Psoas muscle (tissue), 8 donors: ENCODE data around the gene CFAP65. TPM values are rescaled to one million over a fixed set of nuclear protein-coding genes. Genes with fewer than 3 reads are reported as not detected.

Experiments used
- ATAC-seq, 4 donors: fragments of 200-7000 bp; cut with Tn5 transposase; one replicate each; pipeline ENCODE4 v1.9.1; 2020; ENCODE audit warnings: moderate library complexity in 3 of 4, mild to moderate bottlenecking in 2 of 4
- DNase-seq, 2 donors: peaks; one replicate each; pipeline ENCODE4 v3.0.0-alpha.2; 2020
- H3K27ac ChIP-seq: fragments of 200-600 bp; one replicate; pipeline ENCODE4 v1.8.0; 2022
- H3K27me3 ChIP-seq, 3 donors: fragments of 200-600 bp in 1 of 3; one replicate each; pipeline versions ENCODE4 v1.6.1 to v1.8.0; 2013 to 2022; ENCODE audit warnings: low read length in 2 of 3, mild to moderate bottlenecking in 2 of 3, moderate library complexity in 1 of 3; ENCODE audit not compliant: insufficient read depth in 3 of 3
- H3K36me3 ChIP-seq, 2 donors: fragments of 200-600 bp in 1 of 2; one replicate each; pipeline versions ENCODE4 v1.6.1 to v1.8.0; 2013 to 2022; ENCODE audit warnings: low read depth in 1 of 2, mild to moderate bottlenecking in 1 of 2, moderate library complexity in 1 of 2; ENCODE audit not compliant: insufficient read depth in 1 of 2
- H3K4me1 ChIP-seq: fragments of 200-600 bp; one replicate; pipeline ENCODE4 v1.8.0; 2022
- H3K4me3 ChIP-seq: fragments of 200-600 bp; one replicate; pipeline ENCODE4 v1.8.0; 2022; ENCODE audit warnings: mild to moderate bottlenecking
- H3K9me3 ChIP-seq: fragments of 200-600 bp; one replicate; pipeline ENCODE4 v1.8.0; 2022
- CTCF ChIP-seq: fragments of 200-600 bp; IDR thresholded peaks from one replicate; pipeline ENCODE4 v1.8.0; 2022; ENCODE audit warnings: antibody characterized with exemption
- WGBS, 3 donors: extraction: QIAGEN DNeasy Blood & Tissue Kit; methylation state at CpG; one replicate each; pipeline versions ENCODE4 v1.1.6 to v1.1.7; 2013; 5-methylcytosine and 5-hydroxymethylcytosine counted together
- intact Hi-C, 2 donors: fragments of 100-400 bp; cut with DNase I; formaldehyde crosslinking; loops; one replicate each; pipeline versions ENCODE4 v1.11.0 to v1.14.2; 2022
- polyA plus RNA-seq, 3 donors: library from polyadenylated mRNA; stranded (reverse); fragments of 200-250 nt; gene quantifications; one replicate each; pipeline ENCODE4 v1.2.3, GENCODE V29; 2013
- total RNA-seq, 4 donors: library from RNA; stranded (reverse); fragmentation: NEBNext Ultra II Directional in 2 of 4; extraction: Animal tissue kit (Norgen Biotek cat#: 25700) in 2 of 4; gene quantifications; one replicate each; pipeline versions ENCODE4 v1.2.1 to v1.2.4, GENCODE V29; 2021 to 2023
- donor health status: healthy with polysubstance abuse.
- donor health status: DM: no; HTN: no; CAD: no; lungs with moderate emphysema.
- donor health status: Bipolar disorder and iron deficiency.
- donor health status: healthy.
- donor health status: DM: yes; HTN: yes; CAD: no.
- donor health status: DM: no; HTN: no; CAD: no.
- donor health status: DM: no; HTN: no; CAD: no.
- donor health status: DM: yes; HTN: yes; CAD: no.

Gene CFAP65
- total and polyA plus RNA-seq, 7 donors, result not detected

GRCh38 chr2:219081096-219081495 lies 39.8 kb upstream of the CFAP65 start:
- Histone ChIP-seq H3K4me3 (no peak overlapping the region), H3K27ac (no peak overlapping the region), H3K36me3 (peaks cover 3 to 21% of the 10 kb centered on the region in 2 donors), H3K9me3 (no peaks in the 10 kb centered on the region), H3K4me1 (no peaks in the 10 kb centered on the region), H3K27me3 (no peaks in the 10 kb centered on the region)
- intact Hi-C loops, result no loop called here
- WGBS, 3 donors, result 83 to 88% (median 85%) methylated on average over 7 of the region's 7 CpGs
- DNase-seq (no peak), ATAC-seq (no peak)
- no peak for TF ChIP-seq CTCF

GRCh38 chr2:219079417-219079816 lies 38.1 kb upstream of the CFAP65 start:
- H3K27ac ChIP-seq, result no peak overlapping the region
- no peak for TF ChIP-seq CTCF
- ATAC-seq, result no peak
- no peak overlapping the region for H3K4me3 ChIP-seq
- DNase-seq, result no peak
- 92 to 97% (median 95%) methylated on average over 2 of the region's 2 CpGs for WGBS, 3 donors
- H3K36me3 ChIP-seq, result peaks cover 4 to 36% of the 10 kb centered on the region in 2 donors
- no peaks in the 10 kb centered on the region for H3K27me3 ChIP-seq
- intact Hi-C loops, result loop anchor here in 1 of 2 donors (5.0 kb wide), 1 partner anchor 38 kb away; no protein-coding TSS in a partner anchor
- H3K9me3 ChIP-seq, result no peaks in the 10 kb centered on the region
- H3K4me1 ChIP-seq, result no peaks in the 10 kb centered on the region

- Histone ChIP-seq H3K27ac (no peak overlapping the region), H3K27me3 (no peaks in the 10 kb centered on the region), H3K4me3 (no peak overlapping the region), H3K4me1 (no peaks in the 10 kb centered on the region), H3K36me3 (peaks cover 4 to 40% of the 10 kb centered on the region in 2 donors), H3K9me3 (no peaks in the 10 kb centered on the region)
- no peak for DNase-seq
- WGBS, 3 donors, result 94 to 95% (median 95%) methylated on average over 4 of the region's 4 CpGs
- no peak for TF ChIP-seq CTCF
- intact Hi-C loops, result loop anchor here in 1 of 2 donors (5.0 kb wide), 1 partner anchor 38 kb away; no protein-coding TSS in a partner anchor
- ATAC-seq, result no peak
Observed at GRCh38 chr2:219078951-219079350, 37.6 kb upstream of the CFAP65 start.

GRCh38 chr2:219078126-219078525 lies 36.8 kb upstream of the CFAP65 start:
- no peaks in the 10 kb centered on the region for H3K27me3 ChIP-seq
- H3K4me1 ChIP-seq, result no peaks in the 10 kb centered on the region
- WGBS, 3 donors, result 84 to 92% (median 91%) methylated on average over 3 of the region's 3 CpGs
- intact Hi-C loops, result loop anchor here in 1 of 2 donors (5.0 kb wide), 1 partner anchor 39 kb away; no protein-coding TSS in a partner anchor
- no peak for TF ChIP-seq CTCF
- H3K4me3 ChIP-seq, result no peak overlapping the region
- H3K9me3 ChIP-seq, result no peaks in the 10 kb centered on the region
- peaks cover 4 to 40% of the 10 kb centered on the region in 2 donors for H3K36me3 ChIP-seq
- no peak overlapping the region for H3K27ac ChIP-seq
- no peak for ATAC-seq
- DNase-seq, result no peak

GRCh38 chr2:219076253-219076652 lies 34.9 kb upstream of the CFAP65 start:
- Histone ChIP-seq H3K36me3 (peaks cover 4 to 40% of the 10 kb centered on the region in 2 donors), H3K4me1 (no peaks in the 10 kb centered on the region), H3K9me3 (no peaks in the 10 kb centered on the region), H3K27me3 (no peaks in the 10 kb centered on the region), H3K4me3 (no peak overlapping the region), H3K27ac (no peak overlapping the region)
- 93 to 98% (median 95%) methylated on average over 3 of the region's 3 CpGs for WGBS, 3 donors
- intact Hi-C loops, result loop anchor here in 1 of 2 donors (5.0 kb wide), 1 partner anchor 41 kb away; no protein-coding TSS in a partner anchor
- ATAC-seq, result no peak
- TF ChIP-seq CTCF, result no peak
- no peak for DNase-seq
